ENCODE data around the gene LZTR1.
A peak's percentile ranks its signal among the peaks of the same experiment; 100 is the strongest.

LZTR1 gene

DNA sequence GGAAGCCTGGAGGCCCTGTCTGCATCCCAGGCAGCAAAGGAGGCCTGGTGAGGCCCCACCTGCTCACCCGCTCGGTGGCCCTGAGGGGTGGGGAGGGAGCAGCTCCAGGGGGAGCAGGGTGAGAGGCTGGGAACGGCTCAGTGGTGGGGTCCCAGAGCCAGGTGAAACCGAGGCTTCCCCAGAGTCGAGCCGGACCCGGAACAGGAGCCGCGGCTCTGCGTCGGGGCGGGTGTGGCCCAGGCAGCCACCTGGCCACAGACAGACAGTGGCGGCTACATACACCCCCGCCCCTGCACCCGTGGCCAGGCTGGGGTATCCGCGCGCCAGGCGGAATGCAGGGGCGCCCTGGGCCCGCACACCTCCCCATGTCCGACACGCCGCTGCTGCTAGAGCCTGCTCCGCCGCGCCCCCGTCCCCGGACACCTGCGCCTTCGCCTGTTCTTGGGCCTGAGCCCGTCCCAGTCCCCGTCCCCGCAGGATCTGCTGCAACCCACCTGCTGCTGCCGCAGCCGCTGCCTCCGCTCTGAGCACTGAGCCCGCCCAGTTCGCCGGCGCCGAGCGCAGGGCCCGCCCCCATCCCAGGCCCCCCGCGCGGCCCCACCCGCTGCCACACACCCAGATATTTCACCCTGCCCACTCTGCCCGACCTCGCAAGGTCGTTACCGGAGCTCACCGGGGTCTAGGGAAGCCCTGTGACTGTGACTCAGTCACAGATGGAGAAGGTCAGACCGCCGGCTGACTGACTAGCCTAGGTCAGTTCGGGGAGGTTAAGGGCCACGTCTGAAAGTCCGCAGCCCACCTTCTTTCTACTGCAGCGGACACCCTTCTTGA lies 50.2 kb downstream of the LZTR1 start, which contains the start of gene SLC7A4:
Gene SLC7A4 (minus strand): TSS at position 525 of the 831 bp plus-strand sequence. CDS start 749 bp downstream, outside the sequence.
- Histone ChIP-seq H2BK120ac (ENCODE audit: low read depth, low read length) (peak within 1 kb of the TSS; percentile 39), H3K9ac (ENCODE audit: low read length) (no peak within 1 kb of the TSS), H3K4me2 (ENCODE audit: low read length, poor library complexity, severe bottlenecking) (peak within 1 kb of the TSS; percentile 71), H2BK5ac (ENCODE audit: low read depth, low read length, poor library complexity, severe bottlenecking) (no peak within 1 kb of the TSS), H4K91ac (ENCODE audit: low read length) (peak within 1 kb of the TSS; percentile 31), H3K4me3 (ENCODE audit: insufficient read depth in 1 of 2, low read depth in 1 of 2, low read length in 2 of 2) (peak within 1 kb of the TSS; percentile 37 to 61), H3K14ac (ENCODE audit: low read length in 2 of 2) (no peak within 1 kb of the TSS), H3K23ac (ENCODE audit: low read length in 2 of 2) (peak within 1 kb of the TSS in 1 of 2 experiments; percentile 73), H3K27me3 (ENCODE audit: control insufficient read depth in 1 of 2, insufficient read depth in 1 of 2, low read length in 2 of 2) (peaks cover 36 to 53% of the 10 kb centered on the region in 2 experiments), H2BK12ac (ENCODE audit: low read length in 2 of 2) (peak within 1 kb of the TSS in 1 of 2 experiments; percentile 6), H3K79me1 (replicated peaks; ENCODE audit: low read length, poor library complexity, severe bottlenecking) (no peaks in the 10 kb centered on the region), H4K8ac (ENCODE audit: low read length) (peak within 1 kb of the TSS; percentile 79), H3K4me1 (ENCODE audit: control insufficient read depth, insufficient read depth, low read depth, low read length) (peaks cover 21% of the 10 kb centered on the region), H3K36me3 (ENCODE audit: control insufficient read depth in 1 of 2, insufficient read depth in 2 of 2, low read depth in 1 of 2, low read length in 2 of 2) (peaks cover 0 to 4% of the 10 kb centered on the region in 2 experiments), H3K18ac (ENCODE audit: low read depth in 1 of 2, low read length in 2 of 2) (peak within 1 kb of the TSS in 1 of 2 experiments; percentile 57), H2BK15ac (ENCODE audit: low read depth, poor library complexity, severe bottlenecking) (peak within 1 kb of the TSS; percentile 70), H2AFZ (ENCODE audit: low read depth, low read length) (peak within 1 kb of the TSS; percentile 29), H3K4ac (ENCODE audit: low read depth in 1 of 2, low read length in 2 of 2) (peak within 1 kb of the TSS in 1 of 2 experiments; percentile 37), H3K27ac (ENCODE audit: low read length, poor library complexity, severe bottlenecking) (no peak within 1 kb of the TSS), H2AK5ac (ENCODE audit: low read length, severe bottlenecking) (no peak within 1 kb of the TSS), H3K9me3 (ENCODE audit: control insufficient read depth, low read length) (no peaks in the 10 kb centered on the region)
- 18% methylated on average over 53 of the region's 59 CpGs for WGBS
- DNase-seq: no peak

GRCh38 chr22:21032868-21033688 lies 51.0 kb downstream of the LZTR1 start:
- H3K27ac ChIP-seq (ENCODE audit: low read length, poor library complexity, severe bottlenecking): no peak overlapping the region
- H2AK5ac ChIP-seq (ENCODE audit: low read length, severe bottlenecking): no peak overlapping the region
- H4K91ac ChIP-seq (ENCODE audit: low read length): no peak overlapping the region
- H3K9me3 ChIP-seq (ENCODE audit: control insufficient read depth, low read length): no peaks in the 10 kb centered on the region
- peak overlapping the region in 1 of 2 experiments; percentile 28 for H3K4me3 ChIP-seq (ENCODE audit: insufficient read depth in 1 of 2, low read depth in 1 of 2, low read length in 2 of 2)
- peak overlapping the region; percentile 39 for H2BK120ac ChIP-seq (ENCODE audit: low read depth, low read length)
- no peak overlapping the region for H3K4me2 ChIP-seq (ENCODE audit: low read length, poor library complexity, severe bottlenecking)
- peaks cover 0 to 4% of the 10 kb centered on the region in 2 experiments for H3K36me3 ChIP-seq (ENCODE audit: control insufficient read depth in 1 of 2, insufficient read depth in 2 of 2, low read depth in 1 of 2, low read length in 2 of 2)
- H2BK12ac ChIP-seq (ENCODE audit: low read length in 2 of 2): no peak overlapping the region
- WGBS: 75% methylated on average over 12 of the region's 12 CpGs
- H2BK5ac ChIP-seq (ENCODE audit: low read depth, low read length, poor library complexity, severe bottlenecking): no peak overlapping the region
- H3K4me1 ChIP-seq (ENCODE audit: control insufficient read depth, insufficient read depth, low read depth, low read length): peaks cover 21% of the 10 kb centered on the region
- peaks cover 36 to 48% of the 10 kb centered on the region in 2 experiments for H3K27me3 ChIP-seq (ENCODE audit: control insufficient read depth in 1 of 2, insufficient read depth in 1 of 2, low read length in 2 of 2)
- peak overlapping the region in 1 of 2 experiments; percentile 37 for H3K18ac ChIP-seq (ENCODE audit: low read depth in 1 of 2, low read length in 2 of 2)
- peak overlapping the region; percentile 79 for H4K8ac ChIP-seq (ENCODE audit: low read length)
- no peak overlapping the region for H3K4ac ChIP-seq (ENCODE audit: low read depth in 1 of 2, low read length in 2 of 2)
- H3K79me1 ChIP-seq (replicated peaks; ENCODE audit: low read length, poor library complexity, severe bottlenecking): no peaks in the 10 kb centered on the region
- H3K14ac ChIP-seq (ENCODE audit: low read length in 2 of 2): peak overlapping the region in 1 of 2 experiments; percentile 66
- H2BK15ac ChIP-seq (ENCODE audit: low read depth, poor library complexity, severe bottlenecking): no peak overlapping the region
- H2AFZ ChIP-seq (ENCODE audit: low read depth, low read length): no peak overlapping the region
- no peak overlapping the region for H3K23ac ChIP-seq (ENCODE audit: low read length in 2 of 2)
- DNase-seq: no peak
- H3K9ac ChIP-seq (ENCODE audit: low read length): no peak overlapping the region

DNA sequence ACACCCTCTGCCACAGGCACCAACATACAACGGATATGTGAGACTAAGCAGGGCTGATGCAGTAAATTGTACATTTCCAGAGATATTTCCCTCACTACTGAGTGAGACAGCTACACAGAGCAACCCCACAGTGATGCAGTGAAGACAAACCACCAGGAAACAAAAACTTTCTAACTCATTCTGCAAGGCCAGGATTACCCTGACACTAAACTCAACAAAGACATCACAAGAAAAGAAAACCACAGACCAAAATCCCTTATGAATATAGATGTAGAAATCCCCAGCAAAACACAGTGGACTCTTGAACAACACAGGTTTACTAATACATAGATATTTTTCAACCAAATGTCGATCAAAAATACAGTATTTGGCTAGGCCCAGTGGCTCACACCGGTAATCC lies 51.8 kb downstream of the LZTR1 start:
- WGBS: 91% methylated on average over 3 of the region's 3 CpGs
- no peak overlapping the region for H2BK120ac ChIP-seq (ENCODE audit: low read depth, low read length)
- peaks cover 36 to 41% of the 10 kb centered on the region in 2 experiments for H3K27me3 ChIP-seq (ENCODE audit: control insufficient read depth in 1 of 2, insufficient read depth in 1 of 2, low read length in 2 of 2)
- no peak overlapping the region for H3K4me3 ChIP-seq (ENCODE audit: insufficient read depth in 1 of 2, low read depth in 1 of 2, low read length in 2 of 2)
- H3K14ac ChIP-seq (ENCODE audit: low read length in 2 of 2): no peak overlapping the region
- no peak overlapping the region for H3K23ac ChIP-seq (ENCODE audit: low read length in 2 of 2)
- H2AK5ac ChIP-seq (ENCODE audit: low read length, severe bottlenecking): peak overlapping the region; percentile 69
- H3K18ac ChIP-seq (ENCODE audit: low read depth in 1 of 2, low read length in 2 of 2): no peak overlapping the region
- no peak overlapping the region for H2BK12ac ChIP-seq (ENCODE audit: low read length in 2 of 2)
- no peaks in the 10 kb centered on the region for H3K9me3 ChIP-seq (ENCODE audit: control insufficient read depth, low read length)
- no peak overlapping the region for H2AFZ ChIP-seq (ENCODE audit: low read depth, low read length)
- H3K79me1 ChIP-seq (replicated peaks; ENCODE audit: low read length, poor library complexity, severe bottlenecking): no peaks in the 10 kb centered on the region
- H4K91ac ChIP-seq (ENCODE audit: low read length): peak overlapping the region; percentile 41
- H2BK15ac ChIP-seq (ENCODE audit: low read depth, poor library complexity, severe bottlenecking): no peak overlapping the region
- H3K4me1 ChIP-seq (ENCODE audit: control insufficient read depth, insufficient read depth, low read depth, low read length): peaks cover 22% of the 10 kb centered on the region
- H3K36me3 ChIP-seq (ENCODE audit: control insufficient read depth in 1 of 2, insufficient read depth in 2 of 2, low read depth in 1 of 2, low read length in 2 of 2): peaks cover 0 to 4% of the 10 kb centered on the region in 2 experiments
- no peak overlapping the region for H2BK5ac ChIP-seq (ENCODE audit: low read depth, low read length, poor library complexity, severe bottlenecking)
- no peak overlapping the region for H3K27ac ChIP-seq (ENCODE audit: low read length, poor library complexity, severe bottlenecking)
- no peak overlapping the region for H3K4ac ChIP-seq (ENCODE audit: low read depth in 1 of 2, low read length in 2 of 2)
- H3K4me2 ChIP-seq (ENCODE audit: low read length, poor library complexity, severe bottlenecking): no peak overlapping the region
- H4K8ac ChIP-seq (ENCODE audit: low read length): no peak overlapping the region
- no peak overlapping the region for H3K9ac ChIP-seq (ENCODE audit: low read length)
- no peak for DNase-seq

GRCh38 chr22:21034989-21035388 lies 52.9 kb downstream of the LZTR1 start:
- no peak overlapping the region for H3K4ac ChIP-seq (ENCODE audit: low read depth in 1 of 2, low read length in 2 of 2)
- H3K36me3 ChIP-seq (ENCODE audit: control insufficient read depth in 1 of 2, insufficient read depth in 2 of 2, low read depth in 1 of 2, low read length in 2 of 2): no peaks in the 10 kb centered on the region
- no peak overlapping the region for H4K8ac ChIP-seq (ENCODE audit: low read length)
- no peak overlapping the region for H2BK12ac ChIP-seq (ENCODE audit: low read length in 2 of 2)
- WGBS: 100% methylated on average over 2 of the region's 3 CpGs
- H4K91ac ChIP-seq (ENCODE audit: low read length): no peak overlapping the region
- no peak overlapping the region for H2BK15ac ChIP-seq (ENCODE audit: low read depth, poor library complexity, severe bottlenecking)
- H2AFZ ChIP-seq (ENCODE audit: low read depth, low read length): no peak overlapping the region
- no peaks in the 10 kb centered on the region for H3K79me1 ChIP-seq (replicated peaks; ENCODE audit: low read length, poor library complexity, severe bottlenecking)
- H3K9ac ChIP-seq (ENCODE audit: low read length): no peak overlapping the region
- H3K23ac ChIP-seq (ENCODE audit: low read length in 2 of 2): no peak overlapping the region
- H3K4me2 ChIP-seq (ENCODE audit: low read length, poor library complexity, severe bottlenecking): no peak overlapping the region
- H3K14ac ChIP-seq (ENCODE audit: low read length in 2 of 2): no peak overlapping the region
- H3K27me3 ChIP-seq (ENCODE audit: control insufficient read depth in 1 of 2, insufficient read depth in 1 of 2, low read length in 2 of 2): peaks cover 28 to 30% of the 10 kb centered on the region in 2 experiments
- no peak overlapping the region for H2BK5ac ChIP-seq (ENCODE audit: low read depth, low read length, poor library complexity, severe bottlenecking)
- H3K18ac ChIP-seq (ENCODE audit: low read depth in 1 of 2, low read length in 2 of 2): no peak overlapping the region
- no peak overlapping the region for H3K27ac ChIP-seq (ENCODE audit: low read length, poor library complexity, severe bottlenecking)
- no peak overlapping the region for H2AK5ac ChIP-seq (ENCODE audit: low read length, severe bottlenecking)
- no peak overlapping the region for H2BK120ac ChIP-seq (ENCODE audit: low read depth, low read length)
- no peak for DNase-seq
- H3K9me3 ChIP-seq (ENCODE audit: control insufficient read depth, low read length): no peaks in the 10 kb centered on the region
- peaks cover 22% of the 10 kb centered on the region for H3K4me1 ChIP-seq (ENCODE audit: control insufficient read depth, insufficient read depth, low read depth, low read length)
- H3K4me3 ChIP-seq (ENCODE audit: insufficient read depth in 1 of 2, low read depth in 1 of 2, low read length in 2 of 2): no peak overlapping the region
